Endothelial cell of umbilical vein (primary cell): ENCODE data around the gene KRT10. TPM values are rescaled to one million over a fixed set of nuclear protein-coding genes. Genes with fewer than 3 reads are reported as not detected.

Experiments used
- BruUV-seq: library from RNA; stranded (reverse); fragments of 400-500 nt; replicated peaks from 2 replicates; lab custom pipeline; 2021; lab: Mats Ljungman, UMichigan
- CTCF ChIA-PET: fragments of 300-600, 350-600 bp; sonication (Branson Sonifier 250); formaldehyde crosslinking; loops from one replicate; lab custom pipeline; 2021; ENCODE audit warnings: antibody characterized with exemption, inconsistent platforms; lab: Charles Lee
- POLR2A ChIA-PET: fragments of 300-600, 350-600 bp; sonication (Branson Sonifier 250); formaldehyde crosslinking; loops from one replicate; lab custom pipeline; 2021; ENCODE audit warnings: antibody characterized with exemption, inconsistent platforms; lab: Charles Lee
- DNase-seq: peaks from one replicate; pipeline ENCODE4 v3.0.0-alpha.2; 2011; ENCODE audit warnings: low read depth, low spot score
- FAIRE-seq: peaks from 2 replicates; lab custom pipeline; 2011; peaks lifted over from hg19 to GRCh38; lab: Jason Lieb, UNC
- H2AFZ ChIP-seq: 2 replicates; pipeline ENCODE4 v1.6.0; 2012; ENCODE audit warnings: low read depth, low read length, control low read depth, inconsistent platforms
- H3K27ac ChIP-seq: 2 replicates; pipeline ENCODE4 v1.5.1; 2011; ENCODE audit warnings: low read depth, mild to moderate bottlenecking, control low read depth, low read length, moderate library complexity; ENCODE audit not compliant: insufficient read depth
- H3K27me3 ChIP-seq, 2 experiments: 2 replicates each; pipeline versions ENCODE4 v1.6.0 to v1.6.1; 2011; ENCODE audit warnings: low read length in 2 of 2, mixed read lengths in 1 of 2; ENCODE audit not compliant: control insufficient read depth in 2 of 2, insufficient read depth in 2 of 2
- H3K36me3 ChIP-seq, 2 experiments: 2 replicates in 1 of 2; 3 replicates in 1 of 2; pipeline ENCODE4 v1.5.1; 2011; ENCODE audit warnings: low read length in 2 of 2, mild to moderate bottlenecking in 1 of 2, moderate library complexity in 1 of 2; ENCODE audit not compliant: control insufficient read depth in 2 of 2, insufficient read depth in 2 of 2; ENCODE audit errors: extremely low read depth in 1 of 2
- H3K4me1 ChIP-seq: 3 replicates; pipeline ENCODE4 v1.5.1; 2011; ENCODE audit warnings: mild to moderate bottlenecking, low read length; ENCODE audit not compliant: control insufficient read depth, insufficient read depth; ENCODE audit errors: extremely low read depth
- H3K4me2 ChIP-seq: 2 replicates; pipeline ENCODE4 v1.6.1; 2011; ENCODE audit warnings: low read length, control low read depth, mixed read lengths; ENCODE audit not compliant: insufficient read depth
- H3K4me3 ChIP-seq, 3 experiments: fragments of 200-600 bp in 1 of 3; sonication (generic), shearing (Covaris generic) in 1 of 3; replicated peaks in 1 of 3; 2 replicates each; pipeline ENCODE4 v1.5.1; 2011 to 2016; ENCODE audit warnings: control low read depth in 3 of 3, low read length in 3 of 3, mild to moderate bottlenecking in 2 of 3, inconsistent platforms in 1 of 3, low read depth in 1 of 3, moderate library complexity in 1 of 3; ENCODE audit not compliant: insufficient read depth in 1 of 3
- H3K79me2 ChIP-seq: 2 replicates; pipeline ENCODE4 v1.6.0; 2012; ENCODE audit warnings: low read length, inconsistent platforms; ENCODE audit not compliant: control insufficient read depth, insufficient read depth
- H3K9ac ChIP-seq: replicated peaks from 2 replicates; pipeline ENCODE3; 2011; ENCODE audit warnings: low read length, control low read depth; ENCODE audit not compliant: insufficient read depth; ENCODE audit errors: extremely low read depth
- H3K9me1 ChIP-seq: replicated peaks from 3 replicates; pipeline ENCODE4 v1.6.0; 2011; ENCODE audit warnings: mild to moderate bottlenecking, low read length; ENCODE audit not compliant: control insufficient read depth, insufficient read depth; ENCODE audit errors: extremely low read depth
- H3K9me3 ChIP-seq: replicated peaks from 2 replicates; pipeline ENCODE4 v1.5.1; 2012; ENCODE audit warnings: low read length, inconsistent platforms; ENCODE audit not compliant: control insufficient read depth, insufficient read depth
- H4K20me1 ChIP-seq: replicated peaks from 2 replicates; pipeline ENCODE3; 2011; ENCODE audit warnings: mild to moderate bottlenecking, low read length; ENCODE audit not compliant: control insufficient read depth, insufficient read depth; ENCODE audit errors: extremely low read depth
- EZH2 ChIP-seq: IDR thresholded peaks from 2 replicates; pipeline ENCODE4 v1.6.1; 2012; ENCODE audit warnings: borderline replicate concordance, low read depth, mild to moderate bottlenecking, moderate library complexity, low read length, inconsistent platforms; ENCODE audit not compliant: severe bottlenecking
- FOS ChIP-seq: IDR thresholded peaks from 2 replicates; pipeline ENCODE4 v1.6.1; 2011; ENCODE audit warnings: mild to moderate bottlenecking, low read length, moderate library complexity, borderline replicate concordance; ENCODE audit not compliant: insufficient read depth
- GATA2 ChIP-seq: IDR thresholded peaks from 2 replicates; pipeline ENCODE4 v1.7.0; 2011; ENCODE audit warnings: low read depth, mild to moderate bottlenecking, moderate library complexity, mixed read lengths, low read length; ENCODE audit not compliant: insufficient read length, insufficient read depth
- JUN ChIP-seq: IDR thresholded peaks from 2 replicates; pipeline ENCODE4 v1.6.1; 2011; ENCODE audit warnings: borderline replicate concordance, low read depth; ENCODE audit not compliant: insufficient read length, insufficient read depth
- MAX ChIP-seq: IDR thresholded peaks from 2 replicates; pipeline ENCODE4 v1.6.1; 2011; ENCODE audit not compliant: insufficient read depth, insufficient read length
- MYC ChIP-seq: IDR thresholded peaks from one replicate; pipeline ENCODE4 v1.6.1; 2011; ENCODE audit warnings: mild to moderate bottlenecking, low read depth, low read length
- POLR2A ChIP-seq: IDR thresholded peaks from 2 replicates; pipeline ENCODE4 v1.6.1; 2012; ENCODE audit warnings: low read depth, mild to moderate bottlenecking, control low read depth, low read length
- POLR2AphosphoS5 ChIP-seq: IDR thresholded peaks from 2 replicates; pipeline ENCODE4 v1.6.1; 2012; ENCODE audit warnings: low read depth, mild to moderate bottlenecking, control low read depth, low read length, moderate library complexity; ENCODE audit not compliant: insufficient read depth
- dilution Hi-C: fragments of 300-500 bp; cut with MboI; formaldehyde crosslinking; loops from one replicate; pipeline ENCODE4 v1.15.0; 2019; ENCODE audit warnings: low sequenced_read_pairs; ENCODE audit not compliant: extremely low pct_ligation_motif_present
- intact Hi-C: fragments of 100-400 bp; cut with micrococcal nuclease; formaldehyde crosslinking; loops from one replicate; pipeline ENCODE4 v1.10.0; 2022
- polyA plus RNA-seq, 4 experiments: library from polyadenylated mRNA; depleted of rRNA in 3 of 4; stranded (reverse) in 3 of 4; unstranded in 1 of 4; fragments of >200 nt; gene quantifications; 2 replicates each; pipeline versions ENCODE4 v1.2.1 to v1.2.3, GENCODE V29; 2011 to 2012; ENCODE audit warnings: missing spikeins in 1 of 4
- total RNA-seq: library from RNA; stranded (reverse); gene quantifications from 2 replicates; pipeline ENCODE4 v1.2.3, GENCODE V29; 2021
- TF ChIP-seq, protein P1 (sequence below), 2 donors: IDR thresholded peaks; 1 replicate in 1 of 2; 2 replicates in 1 of 2; pipeline ENCODE4 v1.5.1; 2011; ENCODE audit warnings: low read length in 2 of 2, mild to moderate bottlenecking in 2 of 2, moderate library complexity in 2 of 2, control low read depth in 1 of 2, inconsistent platforms in 1 of 2, low read depth in 1 of 2; ENCODE audit not compliant: insufficient read depth in 1 of 2; ENCODE audit errors: extremely low read depth in 1 of 2

The KRT10 gene
- total and polyA plus RNA-seq, 2 donors (not counting 3 experiments of a cell fraction or from before 2014, with no cell fraction given): 5.1 to 55.6 TPM

- no peak overlapping the region for H3K9ac ChIP-seq
- FAIRE-seq (no peak), DNase-seq (no peak)
- POLR2A ChIA-PET: no interaction called here
- H3K27ac ChIP-seq: no peak overlapping the region
- H3K4me1 ChIP-seq: no peaks in the 10 kb centered on the region
- H3K4me2 ChIP-seq: no peak overlapping the region
- no peaks in the 10 kb centered on the region for H3K9me1 ChIP-seq
- no peaks in the 10 kb centered on the region for H4K20me1 ChIP-seq
- no peaks in the 10 kb centered on the region for H3K27me3 ChIP-seq
- dilution Hi-C loops (no loop called here), intact Hi-C loops (no loop called here)
- no TSS peak for BruUV-seq
- no peaks in the 10 kb centered on the region for H3K36me3 ChIP-seq
- CTCF ChIA-PET: interaction anchor here (0.6 kb wide), 1 partner anchor 22 kb away, joined by 3 read pairs; no protein-coding TSS in a partner anchor
- no peaks in the 10 kb centered on the region for H3K9me3 ChIP-seq
- TF ChIP-seq EZH2 (no peak), FOS (no peak), GATA2 (no peak), POLR2A (no peak), MAX (no peak), POLR2AphosphoS5 (no peak), MYC (no peak), JUN (no peak)
- TF ChIP-seq, protein P1, sequence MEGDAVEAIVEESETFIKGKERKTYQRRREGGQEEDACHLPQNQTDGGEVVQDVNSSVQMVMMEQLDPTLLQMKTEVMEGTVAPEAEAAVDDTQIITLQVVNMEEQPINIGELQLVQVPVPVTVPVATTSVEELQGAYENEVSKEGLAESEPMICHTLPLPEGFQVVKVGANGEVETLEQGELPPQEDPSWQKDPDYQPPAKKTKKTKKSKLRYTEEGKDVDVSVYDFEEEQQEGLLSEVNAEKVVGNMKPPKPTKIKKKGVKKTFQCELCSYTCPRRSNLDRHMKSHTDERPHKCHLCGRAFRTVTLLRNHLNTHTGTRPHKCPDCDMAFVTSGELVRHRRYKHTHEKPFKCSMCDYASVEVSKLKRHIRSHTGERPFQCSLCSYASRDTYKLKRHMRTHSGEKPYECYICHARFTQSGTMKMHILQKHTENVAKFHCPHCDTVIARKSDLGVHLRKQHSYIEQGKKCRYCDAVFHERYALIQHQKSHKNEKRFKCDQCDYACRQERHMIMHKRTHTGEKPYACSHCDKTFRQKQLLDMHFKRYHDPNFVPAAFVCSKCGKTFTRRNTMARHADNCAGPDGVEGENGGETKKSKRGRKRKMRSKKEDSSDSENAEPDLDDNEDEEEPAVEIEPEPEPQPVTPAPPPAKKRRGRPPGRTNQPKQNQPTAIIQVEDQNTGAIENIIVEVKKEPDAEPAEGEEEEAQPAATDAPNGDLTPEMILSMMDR (IDR thresholded peaks at IDR 0.05; ENCODE audit: extremely low read depth in 1 of 2, insufficient read depth in 1 of 2, low read depth in 1 of 2, low read length in 2 of 2): no peak
- H2AFZ ChIP-seq: no peak overlapping the region
- no peaks in the 10 kb centered on the region for H3K79me2 ChIP-seq
- no peak overlapping the region for H3K4me3 ChIP-seq
Observed at GRCh38 chr17:40836020-40836419, 13.6 kb upstream of the KRT10 start.
